ENCODE data around the gene PRM2. TPM values are rescaled to one million over a fixed set of nuclear protein-coding genes. Genes with fewer than 3 reads are reported as not detected.

Gene PRM2
- total and polyA plus RNA-seq, 2 of the 8 experiments (the other 6 are each of a cell fraction or from before 2014, with no cell fraction given): not detected

- TF ChIP-seq POLR2AphosphoS5 (IDR thresholded peaks at IDR 0.05; ENCODE audit: low read depth, low read length) (no peak), POLR2A (IDR thresholded peaks at IDR 0.05; ENCODE audit: control extremely low read depth in 1 of 2, low read depth in 2 of 2, low read length in 2 of 2) (no peak)
Observed at GRCh38 chr16:11292076-11292748, 15.9 kb upstream of the PRM2 start (continued).

Measured in H1 (cell line).